Measurements from ENCODE around the gene TRABD2A. TPM values are rescaled to one million over a fixed set of nuclear protein-coding genes. Genes with fewer than 3 reads are reported as not detected.

The TRABD2A gene
- total RNA-seq, 1 experiment from 2014 or later, result 12.0 TPM

DNA sequence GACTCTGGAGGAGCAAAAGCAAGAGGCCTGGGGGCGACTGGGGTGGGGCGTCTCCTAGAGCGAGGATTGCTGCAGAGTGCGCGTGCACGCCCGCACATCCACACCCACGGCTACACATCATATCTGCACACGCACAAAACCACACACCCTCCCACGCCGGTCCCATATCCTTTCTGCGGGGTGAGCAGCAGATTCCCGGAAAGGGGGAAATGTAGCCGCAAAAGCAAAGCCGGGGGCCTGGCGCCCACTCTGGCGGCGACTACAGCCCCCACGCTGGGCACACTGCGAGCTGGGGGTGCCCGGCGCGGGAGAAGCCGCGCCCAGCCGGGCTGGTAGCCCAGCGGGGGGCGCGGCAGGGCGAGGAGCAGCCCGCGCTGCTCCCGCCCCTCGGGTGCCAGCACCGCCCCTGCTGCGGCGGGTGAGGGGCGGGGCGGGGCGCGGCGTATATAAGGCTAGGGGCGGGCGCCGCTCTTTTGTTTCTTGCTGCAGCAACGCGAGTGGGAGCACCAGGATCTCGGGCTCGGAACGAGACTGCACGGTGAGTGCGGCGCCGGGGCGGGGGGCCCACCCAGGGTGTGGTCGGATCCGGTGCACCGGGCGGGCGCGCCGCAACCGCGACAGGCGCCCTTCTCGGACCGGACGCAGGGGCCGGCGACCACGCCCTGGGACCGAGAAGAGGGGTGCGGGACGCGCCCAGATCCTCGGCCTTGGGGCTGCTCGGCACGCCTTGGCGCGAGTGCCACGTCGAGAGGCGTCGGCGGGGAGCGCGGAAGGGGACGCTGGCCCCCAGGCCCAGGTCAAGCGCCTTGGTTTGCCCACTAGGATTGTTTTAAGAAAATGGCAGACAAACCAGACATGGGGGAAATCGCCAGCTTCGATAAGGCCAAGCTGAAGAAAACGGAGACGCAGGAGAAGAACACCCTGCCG lies 24.6 kb upstream of the TRABD2A start, which contains the start of gene TMSB10:
TSS of gene TMSB10 (plus strand) at position 476 of the 927 bp plus-strand sequence.
- peak; percentile 79 for DNase-seq (ENCODE audit: low spot score)

DNA sequence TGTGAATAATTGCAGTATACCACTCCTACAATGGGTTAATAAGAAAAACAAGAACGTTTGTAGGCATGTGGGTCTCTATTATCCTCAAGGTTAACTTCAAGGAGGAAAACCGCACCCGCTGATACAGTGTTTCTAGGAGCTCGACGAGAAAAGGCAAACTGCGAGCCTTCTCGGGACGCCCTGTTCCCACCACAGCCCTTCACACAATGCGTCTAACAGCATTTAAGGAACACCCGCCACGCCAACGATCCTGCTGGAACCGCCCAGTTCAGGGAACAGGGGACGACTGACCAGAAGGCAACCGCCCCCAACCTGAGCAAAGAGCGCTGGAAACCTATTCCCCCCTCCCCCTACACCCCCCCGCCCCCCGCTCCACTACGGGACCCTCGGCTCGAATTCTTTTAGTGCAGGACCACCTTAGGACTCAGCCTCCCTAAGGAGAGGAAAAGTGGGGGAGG lies 23.9 kb upstream of the TRABD2A start:
- peak; percentile 60 for DNase-seq (ENCODE audit: low spot score)

DNA sequence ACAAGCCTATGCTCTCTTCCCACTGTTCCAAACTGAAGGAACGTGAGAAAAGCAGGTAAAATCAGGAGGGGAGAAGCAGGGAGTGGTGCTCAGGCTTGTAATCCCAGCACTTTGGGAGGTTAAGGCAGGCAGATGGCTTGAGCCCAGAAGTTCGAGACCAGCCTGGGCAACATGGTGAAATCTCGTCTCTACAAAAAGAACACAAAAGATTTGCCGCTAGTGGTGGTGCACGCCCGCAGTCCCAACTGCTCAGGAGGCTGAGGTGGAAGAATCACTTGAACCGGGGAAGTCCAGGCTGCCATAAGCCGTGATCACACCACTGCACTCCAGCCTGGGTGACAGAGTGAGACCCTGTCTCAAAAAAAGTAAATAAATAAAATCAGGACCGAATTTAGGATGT lies 23.3 kb upstream of the TRABD2A start:
- DNase-seq (ENCODE audit: low spot score), result no peak

DNA sequence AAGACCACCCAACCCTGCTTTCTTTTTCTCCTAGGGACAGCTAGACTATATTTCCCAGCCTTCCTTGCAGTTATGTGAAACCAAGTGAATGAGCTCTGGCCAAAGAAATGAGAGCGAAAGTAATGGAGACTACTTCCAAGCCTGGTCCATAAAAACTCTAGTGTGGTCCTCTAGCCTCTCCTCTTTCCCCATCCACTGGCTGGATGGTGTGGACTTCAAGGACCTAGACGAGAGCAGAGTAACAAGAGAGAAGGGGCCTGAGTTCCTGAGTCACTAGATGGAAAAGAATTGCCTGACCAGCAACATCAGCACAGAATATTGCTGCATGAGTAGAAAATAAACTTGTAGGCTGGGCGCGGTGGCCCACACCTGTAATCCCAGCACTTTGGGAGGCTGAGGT lies 21.6 kb upstream of the TRABD2A start:
- DNase-seq (ENCODE audit: low spot score), result no peak

DNA sequence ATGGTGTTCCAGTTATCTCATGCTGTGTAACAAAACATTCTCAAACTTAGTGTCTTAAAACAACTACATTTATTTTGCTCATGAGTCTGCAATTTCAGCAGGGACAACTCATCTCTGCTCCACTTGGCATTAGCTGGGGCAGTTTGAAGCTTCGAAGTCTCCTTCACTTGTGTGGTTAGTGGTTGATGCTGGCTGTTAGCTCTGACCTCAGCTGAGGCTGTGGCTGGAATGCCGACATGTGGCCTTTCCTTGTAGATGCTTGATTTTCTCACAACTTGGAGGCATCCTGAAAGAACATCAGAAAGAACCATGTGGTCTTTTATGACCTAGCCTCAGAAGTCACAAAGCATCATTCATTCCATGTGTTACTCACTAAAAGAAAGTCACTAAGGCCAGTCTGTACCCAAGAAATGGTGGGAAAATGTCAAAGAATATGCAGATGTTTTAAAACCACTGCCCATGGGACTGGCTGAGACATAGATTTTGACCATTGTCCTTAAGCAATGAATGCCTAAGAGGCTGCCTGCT lies 20.8 kb upstream of the TRABD2A start:
- no peak for DNase-seq (ENCODE audit: low spot score)

DNA sequence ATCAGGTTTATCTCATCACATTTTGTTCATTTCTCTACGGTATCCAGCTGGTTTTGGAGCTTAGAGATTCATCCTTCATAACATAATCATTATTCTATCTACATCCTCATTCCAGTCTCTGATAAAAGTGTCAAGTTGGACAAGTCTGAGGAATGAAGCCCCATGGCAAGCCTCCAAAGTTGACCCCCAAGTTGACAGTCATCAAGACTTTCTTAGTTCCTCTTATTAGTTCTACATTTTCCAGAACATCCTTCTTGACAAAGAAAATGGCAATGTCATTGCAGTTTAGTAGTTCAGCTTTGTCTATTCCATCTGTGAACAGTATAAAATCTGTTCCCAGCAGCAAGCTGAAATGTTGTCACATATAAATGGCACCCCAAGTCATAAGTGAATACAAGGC lies 20.1 kb upstream of the TRABD2A start:
- DNase-seq (ENCODE audit: low spot score), result no peak

DNA sequence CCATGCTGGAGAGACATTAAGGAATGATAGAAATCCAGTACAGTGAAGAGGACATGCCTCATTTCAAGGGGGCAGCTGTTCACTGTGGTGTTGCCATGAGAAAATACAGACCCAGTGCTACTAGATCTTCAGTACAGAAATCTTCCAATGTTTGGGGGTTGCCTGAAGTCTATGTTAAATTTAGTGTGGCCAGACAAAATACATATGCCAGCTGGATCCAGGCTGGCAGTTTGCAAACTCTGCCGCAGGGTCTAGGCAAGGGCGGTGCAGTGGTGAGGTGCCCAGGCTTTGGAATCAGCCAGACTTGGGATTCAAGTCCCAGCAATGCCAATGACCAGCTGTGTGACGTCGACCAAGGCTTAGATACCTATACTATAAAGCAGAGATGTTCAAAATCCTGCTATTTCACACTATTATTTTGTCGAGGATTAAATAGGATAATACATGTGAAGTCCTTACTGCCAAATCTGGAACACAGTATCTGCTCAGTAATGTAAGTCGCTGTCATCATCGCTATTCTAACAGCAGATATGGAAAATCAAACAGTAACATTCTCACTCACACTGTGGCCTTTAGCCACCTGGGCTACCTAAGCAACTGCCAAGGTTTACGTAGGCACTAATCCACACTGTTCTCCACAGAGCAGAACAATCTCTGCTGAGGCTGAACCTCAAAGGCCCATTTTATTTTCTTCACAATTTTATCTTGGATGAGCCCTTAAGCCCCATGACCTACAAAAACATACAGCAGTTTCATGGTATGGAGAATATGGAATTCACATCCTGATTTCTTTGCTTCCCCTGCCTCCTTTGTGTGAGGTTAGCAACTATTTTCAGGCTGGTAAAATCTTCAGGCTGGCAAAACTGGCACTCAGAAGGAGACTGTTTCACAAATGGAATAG lies 18.7 kb upstream of the TRABD2A start:
- DNase-seq (ENCODE audit: low spot score), result no peak

DNA sequence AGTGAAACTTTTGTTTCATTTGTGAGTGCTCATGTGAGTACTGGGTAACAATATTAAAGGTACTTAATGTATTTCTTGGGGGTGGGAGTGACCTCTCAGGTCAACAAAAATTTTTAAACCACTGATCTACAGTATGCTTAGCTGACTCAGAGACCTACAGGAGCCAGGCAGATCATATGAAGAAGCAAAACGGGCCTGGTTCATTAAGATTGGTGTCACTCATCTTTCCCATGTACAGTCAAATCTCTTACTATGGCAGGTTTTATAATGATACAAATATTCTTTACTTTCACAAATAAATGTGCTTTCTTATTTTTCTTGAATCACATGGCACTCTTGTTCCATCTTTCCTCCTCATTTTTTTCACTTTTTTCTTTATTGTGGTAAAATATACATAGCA lies 16.9 kb upstream of the TRABD2A start:
- no peak for DNase-seq (ENCODE audit: low spot score)

DNA sequence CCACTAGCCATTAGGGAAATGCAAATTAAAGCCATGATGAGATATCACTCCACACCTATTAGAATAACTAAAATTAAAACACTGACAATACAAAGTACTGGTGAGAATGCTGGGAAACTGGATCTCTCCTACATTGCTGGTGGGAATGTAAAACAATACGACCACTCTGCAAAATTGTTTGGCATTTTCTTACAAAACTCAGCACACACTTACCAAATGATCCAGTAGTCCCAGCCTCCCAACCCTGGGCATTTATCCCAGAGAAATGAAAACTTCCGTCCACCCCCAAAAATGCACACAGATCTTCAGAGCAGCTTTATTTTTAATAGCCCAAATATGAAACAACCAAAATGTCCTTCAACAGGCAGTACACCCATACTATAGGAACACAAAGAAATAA lies 15.7 kb upstream of the TRABD2A start:
- no peak for DNase-seq (ENCODE audit: low spot score)

DNA sequence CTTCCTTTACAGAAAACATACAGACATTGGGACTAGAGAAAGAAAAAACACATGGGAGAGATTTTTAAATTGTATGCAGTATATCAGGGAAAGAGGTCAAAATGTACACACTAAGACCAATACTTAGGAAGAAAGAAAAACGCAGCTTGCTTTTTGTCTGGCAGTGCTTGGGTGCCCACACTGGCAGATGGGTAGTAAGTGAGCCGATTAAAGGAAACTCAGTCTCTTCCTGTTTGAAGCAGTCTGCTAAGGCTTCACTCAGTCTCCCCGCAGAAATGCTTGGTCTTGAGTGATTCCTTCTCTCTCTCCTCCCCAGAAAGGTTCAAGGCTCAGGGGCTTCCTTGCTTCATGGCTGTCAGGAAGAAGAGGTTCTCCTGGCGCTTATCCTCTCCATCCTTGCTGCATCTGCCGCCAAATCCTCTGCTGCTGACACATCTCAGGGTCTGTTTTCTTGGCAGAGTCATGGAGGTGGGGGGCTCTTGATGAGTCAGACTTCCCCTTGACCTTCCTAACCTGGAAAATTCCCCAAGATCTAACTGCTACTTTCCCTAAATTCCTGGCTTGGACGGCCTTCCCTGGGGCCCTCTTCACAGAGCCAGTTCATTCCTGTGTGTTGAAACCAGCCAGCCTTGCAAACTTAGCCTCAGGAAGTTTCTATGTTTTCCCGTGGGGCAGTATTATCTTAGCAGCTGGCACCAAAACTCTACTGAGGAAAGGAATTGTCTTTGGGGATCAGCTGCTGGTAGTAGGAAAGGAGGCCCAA lies 14.1 kb upstream of the TRABD2A start:
- no peak for DNase-seq (ENCODE audit: low spot score)

DNA sequence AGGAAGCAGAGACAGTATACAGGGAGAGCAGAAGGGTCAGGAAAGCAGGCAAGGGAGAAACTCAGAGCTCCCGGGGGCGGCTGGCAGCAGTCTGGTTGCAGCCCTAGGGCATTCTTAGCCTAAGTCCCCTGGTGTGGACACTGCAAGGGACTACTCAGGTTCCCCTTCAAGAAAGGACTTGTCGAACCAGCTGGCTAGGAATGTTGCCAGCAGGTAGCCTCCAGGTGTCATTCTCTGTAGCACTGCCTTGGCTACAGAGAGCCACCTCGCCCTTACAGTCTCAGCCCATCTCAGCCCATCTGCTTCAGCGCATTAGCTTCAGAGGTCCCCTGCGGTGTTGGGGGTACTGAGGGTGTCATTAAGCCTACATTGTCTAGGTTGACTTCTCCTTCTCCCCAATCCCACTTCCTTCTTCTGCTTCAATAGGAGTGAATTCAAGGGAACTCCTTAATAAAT lies 13.3 kb upstream of the TRABD2A start:
- DNase-seq (ENCODE audit: low spot score), result no peak

DNA sequence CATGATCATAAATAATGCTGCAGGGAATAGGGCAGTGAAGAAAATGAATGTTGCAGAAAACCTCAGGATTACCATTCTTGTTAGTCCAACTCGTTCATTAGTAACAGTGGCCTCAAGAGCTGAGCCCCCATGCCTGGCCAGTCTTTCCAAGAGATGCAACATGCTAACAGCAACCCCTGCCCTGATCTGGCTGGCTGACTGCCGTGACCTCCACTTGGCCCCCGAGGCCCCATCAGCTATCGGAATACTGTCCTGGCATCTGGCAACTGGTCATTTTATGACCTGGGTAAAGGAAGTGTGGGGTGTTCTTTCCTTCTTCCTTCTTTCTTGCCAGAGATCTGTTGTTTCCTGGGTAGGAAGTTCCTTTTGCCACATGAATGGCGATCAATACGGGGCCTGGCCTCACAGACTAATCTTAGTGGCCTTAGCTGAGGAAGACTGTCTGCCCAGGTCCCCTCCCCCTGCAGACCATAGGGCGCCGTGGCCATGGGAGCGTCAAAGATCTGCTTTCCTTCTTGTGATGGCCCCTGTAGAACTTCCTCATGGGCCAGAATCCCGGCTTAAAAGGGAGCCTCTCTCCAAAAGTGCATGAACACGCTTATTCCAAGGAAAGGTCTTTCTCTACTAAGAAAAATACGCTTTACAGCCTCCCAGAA lies 10.6 kb upstream of the TRABD2A start:
- no peak for DNase-seq (ENCODE audit: low spot score)

DNA sequence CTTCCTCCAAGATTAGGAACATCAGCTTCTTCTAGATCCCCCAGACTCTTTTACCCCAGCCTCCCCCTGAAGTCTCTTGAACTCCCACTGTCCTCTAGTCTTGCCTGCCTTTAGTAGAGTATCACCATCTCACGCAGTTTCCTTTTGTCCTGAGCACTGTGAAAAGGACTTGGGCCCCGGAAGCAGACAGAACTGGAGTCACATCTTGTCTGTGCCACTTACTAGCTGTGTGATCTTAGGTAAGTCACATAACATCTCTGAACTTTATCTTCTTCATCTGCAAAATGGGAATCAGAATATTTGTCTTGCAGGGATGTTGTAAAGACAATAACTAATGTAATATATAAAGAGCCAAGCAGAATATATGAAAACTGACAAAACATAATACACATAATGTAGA lies 8.4 kb upstream of the TRABD2A start:
- DNase-seq (ENCODE audit: low spot score), result no peak

DNA sequence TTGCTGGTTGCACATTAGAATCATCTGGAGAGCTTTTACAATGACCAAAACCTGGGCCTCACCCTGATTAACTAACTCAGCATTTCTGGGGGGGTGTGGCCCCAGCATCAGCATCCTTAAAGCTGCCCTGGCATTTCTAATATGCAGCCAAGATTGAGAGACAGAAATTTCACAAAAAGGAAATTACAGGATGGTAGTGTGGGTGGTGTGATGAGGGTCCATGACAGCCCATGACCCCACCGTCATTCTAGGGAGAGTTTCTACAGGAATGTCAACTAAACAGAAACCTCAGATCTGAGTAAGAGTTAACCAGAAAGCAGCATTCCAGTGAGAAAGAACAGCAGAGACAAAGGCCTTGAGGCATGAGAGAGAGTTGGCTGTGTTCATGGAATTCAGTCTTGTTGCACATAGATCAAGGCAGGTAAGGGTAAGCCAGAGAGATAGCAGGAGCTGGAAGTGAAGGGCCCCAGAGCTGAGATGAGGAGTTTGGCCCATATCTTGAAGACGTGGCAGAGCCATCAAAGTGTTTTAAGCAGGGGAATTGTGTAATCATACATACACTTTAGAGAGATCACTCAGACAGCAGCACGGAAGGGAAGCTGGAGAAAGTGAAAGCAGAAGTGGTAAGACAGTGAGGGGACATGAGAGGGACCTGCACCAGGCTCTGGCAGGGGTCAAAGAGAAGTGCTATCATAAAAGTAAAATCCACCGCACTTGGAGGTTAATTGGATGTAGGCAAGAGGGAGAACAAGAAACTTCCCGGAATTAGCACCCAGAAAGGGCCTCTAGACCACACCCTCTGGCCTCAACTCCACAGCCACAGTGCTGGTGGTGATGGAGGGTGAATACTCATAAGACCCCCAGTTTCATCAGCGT lies 7.8 kb upstream of the TRABD2A start:
- peak; percentile 76 for DNase-seq (ENCODE audit: low spot score)

DNA sequence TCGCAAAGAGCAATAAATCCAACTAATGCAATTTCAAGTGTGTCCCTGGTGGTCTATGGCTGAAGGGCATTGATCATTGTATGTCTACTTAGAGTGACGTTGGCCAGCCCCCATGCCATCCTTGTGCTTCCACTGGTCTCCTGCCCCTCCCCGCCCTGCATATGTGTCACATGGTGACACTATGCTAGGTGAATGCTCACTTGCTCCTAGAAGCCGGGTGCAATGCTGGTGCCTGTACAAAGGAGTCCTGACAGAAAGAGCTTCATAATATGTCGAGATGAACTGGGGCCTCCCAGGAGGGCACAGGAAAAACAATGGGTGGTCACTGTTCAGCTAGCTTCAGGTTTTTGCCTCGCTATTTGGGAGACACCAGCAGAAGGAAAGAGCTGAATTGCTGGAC lies 5.9 kb upstream of the TRABD2A start:
- no peak for DNase-seq (ENCODE audit: low spot score)

DNA sequence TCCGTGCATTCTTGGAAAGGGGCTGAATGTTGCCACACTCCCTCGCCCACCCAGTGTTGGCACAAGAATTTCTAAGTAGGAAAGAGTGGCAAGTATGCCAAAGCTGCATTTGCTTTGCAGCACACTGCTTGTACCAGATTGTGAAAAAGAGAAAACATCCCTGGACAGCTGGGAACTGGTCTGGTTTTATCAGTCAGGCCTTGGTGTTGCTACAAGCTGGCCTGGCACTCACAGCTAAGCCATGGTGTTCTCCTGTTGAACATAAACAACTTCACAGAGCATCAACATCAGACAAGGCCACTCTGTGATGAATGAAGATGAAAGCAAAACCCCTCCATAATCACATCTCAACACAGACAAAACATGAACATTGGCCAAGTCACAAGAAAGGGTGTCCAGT lies 4.2 kb upstream of the TRABD2A start:
- DNase-seq (ENCODE audit: low spot score), result no peak

DNA sequence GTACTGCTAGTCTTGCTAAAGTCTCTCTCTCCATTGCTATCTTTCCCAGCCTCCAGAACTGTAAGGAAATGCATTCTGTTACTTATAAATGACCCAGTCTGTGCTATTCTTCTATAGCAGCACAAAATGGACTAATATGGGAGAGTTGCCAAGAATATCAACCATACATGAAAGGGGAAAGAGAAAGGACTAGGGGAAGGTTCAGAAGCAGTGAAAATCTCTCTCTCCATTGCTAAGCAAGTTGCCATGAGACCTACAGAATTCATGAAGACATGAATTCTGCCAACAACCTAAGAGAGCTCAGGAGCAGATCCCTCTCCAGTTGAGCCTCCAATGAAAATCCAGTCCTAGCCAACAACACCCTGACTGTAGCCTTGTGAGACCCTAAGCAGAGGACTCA lies 3.6 kb upstream of the TRABD2A start:
- DNase-seq (ENCODE audit: low spot score), result no peak

DNA sequence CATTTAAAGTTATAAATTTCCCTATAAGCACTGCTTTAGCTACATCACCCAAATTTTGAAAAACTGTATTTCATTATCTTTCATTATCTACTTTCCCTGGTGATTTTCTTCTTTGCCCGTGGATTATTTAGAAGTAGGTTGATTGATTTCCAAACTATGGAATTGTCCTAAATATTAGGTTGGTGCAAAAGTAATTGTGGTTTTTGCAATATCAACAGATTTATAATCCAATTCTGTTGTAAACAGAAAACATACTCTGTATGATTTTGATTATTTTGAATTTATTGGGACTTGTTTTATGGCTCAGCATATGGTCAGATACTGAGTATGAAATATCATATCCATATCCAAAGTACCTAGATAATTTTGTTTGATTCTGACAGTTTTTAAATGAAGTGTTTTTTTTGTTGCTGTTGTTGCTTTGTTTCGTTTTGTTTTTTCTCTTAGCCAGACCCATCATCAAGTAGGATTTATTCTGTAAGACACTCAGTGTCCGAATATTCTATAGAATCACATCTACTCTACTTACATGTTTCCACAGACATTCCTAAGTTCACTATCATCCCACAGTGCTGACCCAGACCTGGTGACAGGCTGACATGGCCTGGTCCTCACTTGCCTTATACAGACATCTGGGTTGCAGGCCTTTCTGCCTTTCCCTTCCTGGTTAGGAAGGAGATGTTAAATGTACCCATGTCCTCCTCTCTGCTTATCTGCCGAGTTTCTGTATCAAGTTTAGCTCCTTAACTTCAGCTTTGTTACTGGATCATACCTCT lies 2.1 kb upstream of the TRABD2A start:
- no peak for DNase-seq (ENCODE audit: low spot score)

DNA sequence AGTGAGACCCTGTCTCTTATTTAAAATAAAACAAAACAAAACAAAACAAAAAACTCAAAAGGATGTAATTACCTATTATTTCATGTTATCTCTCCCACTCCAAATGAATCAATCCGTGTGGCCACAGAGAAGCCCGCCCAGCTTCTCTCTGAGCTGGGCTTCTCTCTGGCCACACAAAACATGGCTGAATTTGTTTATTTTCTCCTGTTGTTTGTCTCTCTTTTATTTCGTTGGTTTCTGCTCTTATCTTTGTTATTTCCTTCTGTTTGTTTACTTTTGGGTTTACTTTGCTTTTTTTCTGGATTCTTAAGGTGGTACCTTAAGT lies 1.5 kb upstream of the TRABD2A start:
- no peak for DNase-seq (ENCODE audit: low spot score)

All from H4 (cell line).